GM18519 (cell line): ENCODE results near the gene PCLAF.
"Not testable (repeated sequence)": the region's sequence is repeated elsewhere in the genome, so short reads cannot be mapped to it uniquely, and the experiment has no call there.

Source experiments
- ATAC-seq: cut with Tn5 transposase; IDR thresholded peaks from one replicate; pipeline ENCODE4 v1.9.1; 2021; ENCODE audit warnings: mild to moderate bottlenecking, moderate library complexity; ENCODE audit not compliant: unreplicated experiment, low FRiP score

PCLAF gene

GRCh38 chr15:64371383-64371782 lies 9.9 kb downstream of the PCLAF start:
- ATAC-seq, result not testable (repeated sequence)

- no peak for ATAC-seq
Measured at GRCh38 chr15:64369078-64369607, 12.1 kb downstream of the PCLAF start.

- ATAC-seq, result no peak
Measured at GRCh38 chr15:64361259-64361658, 20.0 kb downstream of the PCLAF start.

GRCh38 chr15:64356710-64357040 lies 24.6 kb downstream of the PCLAF start:
- ATAC-seq, result no peak

- peak; percentile 85 for ATAC-seq
Measured at GRCh38 chr15:64355944-64356709, 25.1 kb downstream of the PCLAF start, which contains the start of gene CSNK1G1. Gene CSNK1G1, minus strand, starts transcription at chr15:64356173. Its CDS starts 55,674 bp downstream, at chr15:64300499.

- ATAC-seq, result no peak
Measured at GRCh38 chr15:64355348-64355943, 25.8 kb downstream of the PCLAF start.

- no peak for ATAC-seq
Measured at GRCh38 chr15:64354688-64355344, 26.4 kb downstream of the PCLAF start.

- no peak for ATAC-seq
Measured at GRCh38 chr15:64351265-64351664, 30.0 kb downstream of the PCLAF start.

- ATAC-seq, result no peak
Measured at GRCh38 chr15:64349375-64349774, 31.9 kb downstream of the PCLAF start.

GRCh38 chr15:64348455-64348854 lies 32.8 kb downstream of the PCLAF start:
- no peak for ATAC-seq

GRCh38 chr15:64346242-64346641 lies 35.0 kb downstream of the PCLAF start:
- ATAC-seq, result not testable (repeated sequence)

- ATAC-seq, result no peak
Measured at GRCh38 chr15:64344651-64345294, 36.5 kb downstream of the PCLAF start.

- no peak for ATAC-seq
Measured at GRCh38 chr15:64343841-64344240, 37.4 kb downstream of the PCLAF start.

- ATAC-seq, result no peak
Measured at GRCh38 chr15:64343222-64343621, 38.0 kb downstream of the PCLAF start.

GRCh38 chr15:64341961-64342360 lies 39.3 kb downstream of the PCLAF start:
- ATAC-seq, result no peak

GRCh38 chr15:64340355-64340754 lies 40.9 kb downstream of the PCLAF start:
- no peak for ATAC-seq

GRCh38 chr15:64337761-64338160 lies 43.5 kb downstream of the PCLAF start:
- ATAC-seq, result no peak

GRCh38 chr15:64333986-64334929 lies 47.0 kb downstream of the PCLAF start:
- ATAC-seq, result no peak

- no peak for ATAC-seq
Measured at GRCh38 chr15:64333516-64333915, 47.7 kb downstream of the PCLAF start.

- not testable (repeated sequence) for ATAC-seq
Measured at GRCh38 chr15:64331668-64332067, 49.6 kb downstream of the PCLAF start.
